ENCODE measurements around the gene PDE4D. TPM values are rescaled to one million over a fixed set of nuclear protein-coding genes. Genes with fewer than 3 reads are reported as not detected.
"Not testable (repeated sequence)": the region's sequence is repeated elsewhere in the genome, so short reads cannot be mapped to it uniquely, and the experiment has no call there.

Gene PDE4D
- total RNA-seq, 1 donor from 2014 or later, result 35.1 TPM

GRCh38 chr5:59322894-59323293 is 570.6 kb downstream of the PDE4D start:
- ATAC-seq, result no peak

GRCh38 chr5:59322058-59322457 is 571.5 kb downstream of the PDE4D start:
- DNase-seq (no peak), ATAC-seq (no peak)
- intact Hi-C loops (cut with micrococcal nuclease), result no loop called here

More at GRCh38 chr5:59322894-59323293, 570.6 kb downstream of the PDE4D start:
- intact Hi-C loops (cut with micrococcal nuclease), result no loop called here
- DNase-seq, result no peak

- ATAC-seq (peak; percentile 59), DNase-seq (no peak)
- intact Hi-C loops (cut with micrococcal nuclease), result no loop called here
Observed at GRCh38 chr5:59321642-59322041, 571.9 kb downstream of the PDE4D start.

- intact Hi-C loops (cut with micrococcal nuclease), result no loop called here
Observed at GRCh38 chr5:59320420-59320819, 573.1 kb downstream of the PDE4D start.

GRCh38 chr5:59319250-59319649 is 574.3 kb downstream of the PDE4D start:
- intact Hi-C loops (cut with micrococcal nuclease), result no loop called here
- no peak for ATAC-seq
- no peak for DNase-seq

More at GRCh38 chr5:59320420-59320819, 573.1 kb downstream of the PDE4D start:
- DNase-seq (no peak), ATAC-seq (no peak)

GRCh38 chr5:59317774-59318205 is 575.7 kb downstream of the PDE4D start:
- ATAC-seq (no peak), DNase-seq (no peak)
- intact Hi-C loops (cut with micrococcal nuclease), result no loop called here

GRCh38 chr5:59317023-59317773 is 576.3 kb downstream of the PDE4D start:
- intact Hi-C loops (cut with micrococcal nuclease), result no loop called here
- DNase-seq (no peak), ATAC-seq (peak; percentile 75)

- intact Hi-C loops (cut with micrococcal nuclease), result no loop called here
- no peak for ATAC-seq
- DNase-seq, result no peak
Observed at GRCh38 chr5:59312223-59312622, 581.3 kb downstream of the PDE4D start.

- intact Hi-C loops (cut with micrococcal nuclease); DNase-seq; ATAC-seq: not testable (repeated sequence)
Observed at GRCh38 chr5:59308685-59309084, 584.8 kb downstream of the PDE4D start.

- intact Hi-C loops (cut with micrococcal nuclease), result not testable (repeated sequence)
Observed at GRCh38 chr5:59303289-59303716, 590.2 kb downstream of the PDE4D start.

GRCh38 chr5:59302509-59302908 is 591.0 kb downstream of the PDE4D start:
- DNase-seq; ATAC-seq; intact Hi-C loops (cut with micrococcal nuclease): not testable (repeated sequence)

More at GRCh38 chr5:59303289-59303716, 590.2 kb downstream of the PDE4D start:
- ATAC-seq, DNase-seq: not testable (repeated sequence)

GRCh38 chr5:59301727-59302126 is 591.8 kb downstream of the PDE4D start:
- intact Hi-C loops (cut with micrococcal nuclease), result no loop called here
- no peak for DNase-seq
- ATAC-seq, result no peak

GRCh38 chr5:59300930-59301329 is 592.6 kb downstream of the PDE4D start:
- DNase-seq (no peak), ATAC-seq (no peak)
- intact Hi-C loops (cut with micrococcal nuclease), result no loop called here

GRCh38 chr5:59299006-59299405 is 594.5 kb downstream of the PDE4D start:
- DNase-seq (no peak), ATAC-seq (peak; percentile 59)
- intact Hi-C loops (cut with micrococcal nuclease), result no loop called here

GRCh38 chr5:59296317-59297264 is 596.9 kb downstream of the PDE4D start:
- intact Hi-C loops (cut with micrococcal nuclease), result no loop called here
- ATAC-seq (peak; percentile 51), DNase-seq (peak; percentile 33)

- no peak for ATAC-seq
- intact Hi-C loops (cut with micrococcal nuclease), result no loop called here
- no peak for DNase-seq
Observed at GRCh38 chr5:59293700-59294099, 599.8 kb downstream of the PDE4D start.

- intact Hi-C loops (cut with micrococcal nuclease), result no loop called here
- ATAC-seq (no peak), DNase-seq (no peak)
Observed at GRCh38 chr5:59291941-59292340, 601.6 kb downstream of the PDE4D start.

GRCh38 chr5:59287884-59288283 is 605.6 kb downstream of the PDE4D start:
- intact Hi-C loops (cut with micrococcal nuclease), result no loop called here
- DNase-seq, result no peak
- no peak for ATAC-seq

- intact Hi-C loops (cut with micrococcal nuclease), result no loop called here
- ATAC-seq (no peak), DNase-seq (no peak)
Observed at GRCh38 chr5:59287361-59287760, 606.2 kb downstream of the PDE4D start.

- intact Hi-C loops (cut with micrococcal nuclease), result no loop called here
- DNase-seq (no peak), ATAC-seq (no peak)
Observed at GRCh38 chr5:59286510-59286909, 607.0 kb downstream of the PDE4D start.

All from left ventricle myocardium superior (tissue), 1 donor.